Measurements from ENCODE around the gene ARMC10.

- no peak for TF ChIP-seq CTCF (IDR thresholded peaks at IDR 0.05; ENCODE audit: low read length)
- no peak for TF ChIP-seq EZH2 (IDR thresholded peaks at IDR 0.05; ENCODE audit: borderline replicate concordance, low read length)
Observed at GRCh38 chr7:103148131-103148993, 73.4 kb downstream of the ARMC10 start.
